PFSK-1 (cell line): ENCODE measurements around the gene SS18L1.

ENCODE experiments used
- FOXP2 ChIP-seq: optimal IDR thresholded peaks from 2 replicates; pipeline ENCODE3; 2011; ENCODE audit warnings: borderline replicate concordance, control low read depth, inconsistent platforms; ENCODE audit not compliant: insufficient read depth; ENCODE audit errors: extremely low read length, extremely low read depth
- POLR2AphosphoS5 ChIP-seq: IDR thresholded peaks from 2 replicates; pipeline ENCODE4 v1.6.1; 2012; ENCODE audit warnings: low read depth, mild to moderate bottlenecking, control low read depth, low read length, moderate library complexity
- SIN3A ChIP-seq: IDR thresholded peaks from 2 replicates; pipeline ENCODE4 v1.6.1; 2012; ENCODE audit warnings: mild to moderate bottlenecking, low read length, moderate library complexity, borderline replicate concordance; ENCODE audit not compliant: insufficient read depth
- TAF1 ChIP-seq: IDR thresholded peaks from 2 replicates; pipeline ENCODE4 v1.6.1; 2012; ENCODE audit warnings: low read length, control low read depth, borderline replicate concordance; ENCODE audit not compliant: insufficient read depth
- TF ChIP-seq, protein P1 (sequence below), 2 experiments: IDR thresholded peaks; 2 replicates each; pipeline versions ENCODE4 v1.6.1 to v1.8.0; 2011 to 2012; ENCODE audit warnings: low read depth in 2 of 2, low read length in 2 of 2, control low read depth in 1 of 2, inconsistent platforms in 1 of 2, mild to moderate bottlenecking in 1 of 2, moderate library complexity in 1 of 2; ENCODE audit not compliant: insufficient read depth in 1 of 2

Gene SS18L1

DNA sequence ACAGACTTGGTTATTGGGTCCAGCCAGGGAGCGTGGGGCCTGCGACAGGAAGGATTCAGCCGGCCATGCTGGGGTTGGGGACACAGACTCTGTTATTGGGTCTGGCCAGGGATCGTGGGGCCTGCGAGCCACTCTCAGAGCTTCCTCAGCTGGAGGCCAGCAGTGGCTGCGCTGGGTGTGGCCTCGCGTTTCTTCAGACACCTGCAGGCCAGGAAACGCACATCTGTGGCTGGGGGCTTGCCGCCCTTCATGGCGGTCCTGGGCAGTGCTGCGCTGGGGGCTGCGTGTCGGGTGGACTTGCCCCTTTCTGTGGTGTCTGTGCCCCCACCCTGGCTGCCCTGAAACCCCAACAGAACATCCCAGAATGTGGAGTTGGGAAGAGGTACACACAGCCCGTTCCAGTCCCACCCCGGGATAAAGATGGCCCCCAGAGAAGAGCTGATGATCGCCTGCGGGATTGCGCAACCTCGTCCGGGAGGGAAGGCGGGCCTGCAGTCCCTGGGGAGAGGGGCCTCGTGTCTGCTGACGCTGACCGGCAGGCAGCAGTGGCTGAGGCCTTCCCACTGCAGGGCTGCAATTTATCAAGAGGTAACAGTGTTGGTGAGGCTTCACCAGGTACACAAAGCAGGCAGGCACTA, 22.3 kb downstream of the SS18L1 start:
- TF ChIP-seq TAF1 (no peak), FOXP2 (no peak), SIN3A (no peak), POLR2AphosphoS5 (no peak)
- TF ChIP-seq, protein P1, sequence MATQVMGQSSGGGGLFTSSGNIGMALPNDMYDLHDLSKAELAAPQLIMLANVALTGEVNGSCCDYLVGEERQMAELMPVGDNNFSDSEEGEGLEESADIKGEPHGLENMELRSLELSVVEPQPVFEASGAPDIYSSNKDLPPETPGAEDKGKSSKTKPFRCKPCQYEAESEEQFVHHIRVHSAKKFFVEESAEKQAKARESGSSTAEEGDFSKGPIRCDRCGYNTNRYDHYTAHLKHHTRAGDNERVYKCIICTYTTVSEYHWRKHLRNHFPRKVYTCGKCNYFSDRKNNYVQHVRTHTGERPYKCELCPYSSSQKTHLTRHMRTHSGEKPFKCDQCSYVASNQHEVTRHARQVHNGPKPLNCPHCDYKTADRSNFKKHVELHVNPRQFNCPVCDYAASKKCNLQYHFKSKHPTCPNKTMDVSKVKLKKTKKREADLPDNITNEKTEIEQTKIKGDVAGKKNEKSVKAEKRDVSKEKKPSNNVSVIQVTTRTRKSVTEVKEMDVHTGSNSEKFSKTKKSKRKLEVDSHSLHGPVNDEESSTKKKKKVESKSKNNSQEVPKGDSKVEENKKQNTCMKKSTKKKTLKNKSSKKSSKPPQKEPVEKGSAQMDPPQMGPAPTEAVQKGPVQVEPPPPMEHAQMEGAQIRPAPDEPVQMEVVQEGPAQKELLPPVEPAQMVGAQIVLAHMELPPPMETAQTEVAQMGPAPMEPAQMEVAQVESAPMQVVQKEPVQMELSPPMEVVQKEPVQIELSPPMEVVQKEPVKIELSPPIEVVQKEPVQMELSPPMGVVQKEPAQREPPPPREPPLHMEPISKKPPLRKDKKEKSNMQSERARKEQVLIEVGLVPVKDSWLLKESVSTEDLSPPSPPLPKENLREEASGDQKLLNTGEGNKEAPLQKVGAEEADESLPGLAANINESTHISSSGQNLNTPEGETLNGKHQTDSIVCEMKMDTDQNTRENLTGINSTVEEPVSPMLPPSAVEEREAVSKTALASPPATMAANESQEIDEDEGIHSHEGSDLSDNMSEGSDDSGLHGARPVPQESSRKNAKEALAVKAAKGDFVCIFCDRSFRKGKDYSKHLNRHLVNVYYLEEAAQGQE (IDR thresholded peaks at IDR 0.05; ENCODE audit: insufficient read depth in 1 of 2, low read depth in 2 of 2, low read length in 2 of 2) = no peak

DNA sequence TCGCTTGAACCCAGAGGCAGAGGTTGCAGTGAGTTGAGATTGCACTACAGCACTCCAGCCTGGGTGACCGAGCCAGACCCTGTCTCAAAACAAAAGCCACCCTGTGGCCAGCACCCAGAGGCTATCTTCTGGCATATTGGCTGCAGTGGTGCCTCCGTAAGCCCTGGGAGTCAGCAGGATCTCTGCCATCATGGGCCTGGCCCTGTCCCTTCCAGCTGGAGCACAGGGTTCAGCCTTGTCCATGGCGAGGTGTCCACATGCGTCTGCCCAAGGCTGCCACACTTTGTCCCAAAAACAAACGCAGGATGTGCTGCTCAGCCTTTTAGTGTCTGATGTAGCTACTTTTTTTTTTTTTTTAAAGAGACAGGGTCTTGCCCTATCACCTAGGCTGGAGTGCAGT, 23.9 kb downstream of the SS18L1 start:
- no peak for TF ChIP-seq TAF1
- TF ChIP-seq, protein P1 (IDR thresholded peaks at IDR 0.05; ENCODE audit: insufficient read depth in 1 of 2, low read depth in 2 of 2, low read length in 2 of 2) = no peak
- TF ChIP-seq FOXP2 = no peak
- no peak for TF ChIP-seq SIN3A
- TF ChIP-seq POLR2AphosphoS5 = no peak

DNA sequence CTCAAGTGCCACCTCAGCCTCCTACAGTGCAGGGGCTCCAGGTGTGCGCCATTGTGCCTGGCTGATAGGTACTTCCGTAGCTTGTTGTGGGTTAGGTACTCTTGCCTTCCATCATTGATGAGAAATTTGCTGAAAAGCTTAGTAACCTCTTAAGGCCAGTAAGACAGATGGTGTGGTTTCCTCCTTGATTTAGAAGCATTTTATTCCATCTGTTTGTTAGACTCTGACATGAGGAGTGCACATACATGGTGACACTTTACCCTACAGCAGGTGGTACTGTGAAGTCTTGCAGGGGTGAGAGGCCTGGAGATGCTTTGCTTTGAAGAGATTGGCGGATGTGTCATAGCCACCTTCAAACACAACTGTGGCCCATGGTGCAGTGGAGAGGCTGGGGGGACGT, 24.5 kb downstream of the SS18L1 start:
- TF ChIP-seq FOXP2 = no peak

DNA sequence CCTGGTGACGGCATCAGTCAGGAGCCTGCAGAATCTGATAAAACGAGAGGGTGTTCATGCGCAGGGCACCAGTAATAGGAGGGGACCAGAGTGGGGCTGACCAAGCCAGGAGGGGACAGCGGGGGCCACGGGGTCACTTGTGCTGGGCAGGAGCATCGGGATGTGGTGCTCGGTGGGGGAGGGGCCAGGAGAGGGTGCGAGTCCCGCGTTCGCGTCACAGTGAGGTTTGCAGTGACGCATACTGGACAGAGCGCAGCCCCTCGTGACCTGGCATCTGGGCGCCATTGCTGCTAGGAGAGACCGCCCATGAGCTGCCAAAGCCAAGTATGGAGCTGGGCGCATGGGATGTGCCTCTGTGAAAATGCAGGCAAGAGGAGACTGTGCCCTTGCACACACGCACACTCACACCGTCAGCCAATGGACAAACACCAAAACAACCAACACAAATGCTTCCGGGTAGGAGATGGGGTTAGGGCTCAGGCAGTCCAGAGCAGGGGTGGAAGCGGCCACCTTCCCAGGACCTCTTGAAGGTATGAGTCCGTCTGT, 25.4 kb downstream of the SS18L1 start:
- TF ChIP-seq SIN3A (no peak), POLR2AphosphoS5 (no peak), FOXP2 (no peak), TAF1 (no peak)
- TF ChIP-seq, protein P1 (IDR thresholded peaks at IDR 0.05; ENCODE audit: insufficient read depth in 1 of 2, low read depth in 2 of 2, low read length in 2 of 2) = no peak

DNA sequence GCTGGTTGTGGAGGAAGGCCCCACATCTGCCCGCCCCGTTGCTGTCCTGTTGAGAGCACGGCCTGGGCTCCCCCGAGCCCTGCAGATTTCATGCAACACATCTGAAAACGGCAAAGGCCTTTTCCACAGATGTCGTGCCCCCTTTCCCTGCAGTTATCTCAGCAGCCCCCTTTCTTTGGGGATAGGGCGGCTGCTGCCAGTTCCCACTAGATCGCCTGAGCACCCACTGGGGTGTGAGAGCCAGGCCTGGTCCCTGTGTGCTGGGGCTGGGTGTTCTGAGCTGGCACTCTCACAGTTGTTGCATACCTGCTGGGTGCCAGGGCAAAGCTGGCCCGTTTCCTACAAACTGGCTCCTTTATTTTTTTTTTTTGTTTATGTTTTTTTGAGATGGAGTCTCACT, 27.0 kb downstream of the SS18L1 start:
- TF ChIP-seq, protein P1 (IDR thresholded peaks at IDR 0.05; ENCODE audit: insufficient read depth in 1 of 2, low read depth in 2 of 2, low read length in 2 of 2) = no peak
